Neural cell (in vitro differentiated cells): ENCODE data around the gene FMO2. TPM values are rescaled to one million over a fixed set of nuclear protein-coding genes. Genes with fewer than 3 reads are reported as not detected.

ENCODE experiments used
- H2AFZ ChIP-seq: fragments of 200-600, 300-800 bp; sonication (generic), shearing (Covaris generic); 2 replicates; pipeline ENCODE4 v1.6.0; 2014; ENCODE audit warnings: low read depth, mild to moderate bottlenecking, antibody characterized with exemption, low read length, moderate library complexity
- H3F3A ChIP-seq: fragments of 200-600 bp; shearing (Covaris generic); 2 replicates; pipeline ENCODE4 v1.6.1; 2016; ENCODE audit warnings: mild to moderate bottlenecking, moderate library complexity, mixed read lengths, antibody characterized with exemption, low read length; ENCODE audit not compliant: insufficient read depth, poor library complexity, severe bottlenecking
- H3K27ac ChIP-seq: fragments of 200-600, 300-800 bp; sonication (generic), shearing (Covaris generic); 2 replicates; pipeline ENCODE4 v1.5.1; 2014; ENCODE audit warnings: mild to moderate bottlenecking, low read length, moderate library complexity
- H3K27me3 ChIP-seq: fragments of 300-800, 200-600 bp; sonication (generic), shearing (Covaris generic); 2 replicates; pipeline ENCODE4 v1.6.0; 2014; ENCODE audit warnings: mild to moderate bottlenecking, low read depth, low read length, moderate library complexity; ENCODE audit not compliant: insufficient read depth
- H3K36me3 ChIP-seq: fragments of 300-800, 200-600 bp; sonication (generic), shearing (Covaris generic); 2 replicates; pipeline ENCODE4 v1.5.1; 2014; ENCODE audit warnings: mild to moderate bottlenecking, antibody characterized with exemption, low read length, moderate library complexity; ENCODE audit not compliant: insufficient read depth
- H3K4me2 ChIP-seq: fragments of 300-800, 200-600 bp; sonication (generic), shearing (Covaris generic); 2 replicates; pipeline ENCODE4 v1.6.0; 2014; ENCODE audit warnings: mild to moderate bottlenecking, low read length
- H3K4me3 ChIP-seq: fragments of 300-800, 200-600 bp; sonication (generic), shearing (Covaris generic); 2 replicates; pipeline ENCODE4 v1.5.1; 2014; ENCODE audit warnings: mild to moderate bottlenecking, low read length, moderate library complexity
- H3K79me2 ChIP-seq: fragments of 200-600 bp; shearing (Covaris generic); replicated peaks from 2 replicates; pipeline ENCODE4 v1.6.0; 2014; ENCODE audit warnings: mild to moderate bottlenecking, low read length, moderate library complexity; ENCODE audit not compliant: insufficient read depth
- H3K9ac ChIP-seq: fragments of 300-800, 200-600 bp; sonication (generic), shearing (Covaris generic); 2 replicates; pipeline ENCODE4 v1.6.1; 2016; ENCODE audit warnings: mild to moderate bottlenecking, low read length, mixed read lengths
- H3K9me2 ChIP-seq: fragments of 200-600 bp; shearing (Covaris generic); 2 replicates; pipeline ENCODE4 v1.6.1; 2016; ENCODE audit warnings: mild to moderate bottlenecking, low read length, mixed read lengths; ENCODE audit not compliant: insufficient read depth
- H3K9me3 ChIP-seq: fragments of 200-600, 300-800 bp; sonication (generic), shearing (Covaris generic); 2 replicates; pipeline ENCODE4 v1.6.1; 2016; ENCODE audit warnings: mild to moderate bottlenecking, mixed run types, low read length, moderate library complexity, mixed read lengths
- H4K20me1 ChIP-seq: fragments of 200-600 bp; shearing (Covaris generic); 2 replicates; pipeline ENCODE4 v1.6.1; 2016; ENCODE audit warnings: mild to moderate bottlenecking, mixed run types; ENCODE audit not compliant: insufficient read depth
- EP300 ChIP-seq: fragments of 450-650 bp; conservative IDR thresholded peaks from 2 replicates; pipeline ENCODE4 v1.6.1; 2014; ENCODE audit warnings: antibody characterized with exemption, mild to moderate bottlenecking, moderate library complexity; ENCODE audit not compliant: poor library complexity, severe bottlenecking
- EZH2 ChIP-seq: fragments of 200-600, 300-800 bp; shearing (Covaris generic), sonication (generic); IDR thresholded peaks from 2 replicates; pipeline ENCODE4 v1.6.1; 2014; ENCODE audit warnings: antibody characterized with exemption, low read length, borderline replicate concordance, mild to moderate bottlenecking; ENCODE audit not compliant: insufficient read depth, poor library complexity, severe bottlenecking
- MXI1 ChIP-seq: fragments of 450-650 bp; conservative IDR thresholded peaks from 2 replicates; pipeline ENCODE4 v1.6.1; 2014; ENCODE audit warnings: antibody characterized with exemption, mild to moderate bottlenecking; ENCODE audit not compliant: poor library complexity, severe bottlenecking
- POLR2AphosphoS5 ChIP-seq: IDR thresholded peaks from 2 replicates; pipeline ENCODE4 v1.6.1; 2012
- RAD21 ChIP-seq: fragments of 450-650 bp; conservative IDR thresholded peaks from 2 replicates; pipeline ENCODE4 v1.6.1; 2014; ENCODE audit warnings: antibody characterized with exemption, mild to moderate bottlenecking, moderate library complexity
- REST ChIP-seq: IDR thresholded peaks from 2 replicates; pipeline ENCODE4 v1.6.1; 2012; ENCODE audit warnings: borderline replicate concordance
- SMC3 ChIP-seq: fragments of 450-650 bp; conservative IDR thresholded peaks from 2 replicates; pipeline ENCODE4 v1.6.1; 2014; ENCODE audit warnings: antibody characterized with exemption, mild to moderate bottlenecking, moderate library complexity; ENCODE audit not compliant: poor library complexity
- TAF1 ChIP-seq: IDR thresholded peaks from 2 replicates; pipeline ENCODE4 v1.6.1; 2012; ENCODE audit warnings: low read depth
- polyA plus RNA-seq: library from polyadenylated mRNA; depleted of rRNA; stranded (reverse); fragments of >200 nt; gene quantifications from 2 replicates; pipeline ENCODE4 v1.2.3, GENCODE V29; 2014
- TF ChIP-seq, protein P1 (sequence below): fragments of 450-650 bp; IDR thresholded peaks from 2 replicates; pipeline ENCODE4 v1.5.1; 2014; ENCODE audit warnings: antibody characterized with exemption, mild to moderate bottlenecking, moderate library complexity; ENCODE audit not compliant: poor library complexity, severe bottlenecking

FMO2 gene
- polyA plus RNA-seq, 1 donor from 2014 or later, result not detected

DNA sequence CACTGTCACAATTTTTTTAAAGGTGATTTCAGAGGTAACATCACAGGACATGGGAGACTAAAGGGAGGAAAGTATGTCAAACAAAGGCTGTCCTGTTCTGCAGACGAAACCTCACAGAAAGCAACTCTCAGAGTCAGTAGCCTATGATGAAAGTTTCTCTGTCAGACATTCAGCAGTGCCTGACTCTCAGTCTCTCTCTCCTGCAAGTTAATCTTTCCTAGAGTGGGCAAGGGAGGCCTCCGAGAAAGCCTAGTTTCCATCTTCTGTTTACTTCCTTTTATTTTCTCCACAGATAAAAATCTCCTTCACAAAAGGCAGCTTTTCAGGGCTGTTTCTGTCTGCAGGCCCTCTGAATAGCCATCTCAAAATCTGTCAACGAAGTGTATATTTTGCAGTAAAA is 24.9 kb upstream of the FMO2 start:
- TF ChIP-seq, protein P1, sequence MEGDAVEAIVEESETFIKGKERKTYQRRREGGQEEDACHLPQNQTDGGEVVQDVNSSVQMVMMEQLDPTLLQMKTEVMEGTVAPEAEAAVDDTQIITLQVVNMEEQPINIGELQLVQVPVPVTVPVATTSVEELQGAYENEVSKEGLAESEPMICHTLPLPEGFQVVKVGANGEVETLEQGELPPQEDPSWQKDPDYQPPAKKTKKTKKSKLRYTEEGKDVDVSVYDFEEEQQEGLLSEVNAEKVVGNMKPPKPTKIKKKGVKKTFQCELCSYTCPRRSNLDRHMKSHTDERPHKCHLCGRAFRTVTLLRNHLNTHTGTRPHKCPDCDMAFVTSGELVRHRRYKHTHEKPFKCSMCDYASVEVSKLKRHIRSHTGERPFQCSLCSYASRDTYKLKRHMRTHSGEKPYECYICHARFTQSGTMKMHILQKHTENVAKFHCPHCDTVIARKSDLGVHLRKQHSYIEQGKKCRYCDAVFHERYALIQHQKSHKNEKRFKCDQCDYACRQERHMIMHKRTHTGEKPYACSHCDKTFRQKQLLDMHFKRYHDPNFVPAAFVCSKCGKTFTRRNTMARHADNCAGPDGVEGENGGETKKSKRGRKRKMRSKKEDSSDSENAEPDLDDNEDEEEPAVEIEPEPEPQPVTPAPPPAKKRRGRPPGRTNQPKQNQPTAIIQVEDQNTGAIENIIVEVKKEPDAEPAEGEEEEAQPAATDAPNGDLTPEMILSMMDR, result no peak
- TF ChIP-seq EZH2, result no peak
- no peak for TF ChIP-seq POLR2AphosphoS5
- TF ChIP-seq EP300, result no peak
- no peak for TF ChIP-seq RAD21
- TF ChIP-seq TAF1, result no peak
- no peak for TF ChIP-seq REST
- no peaks in the 10 kb centered on the region for H3K36me3 ChIP-seq
- no peaks in the 10 kb centered on the region for H3K9me3 ChIP-seq
- no peaks in the 10 kb centered on the region for H3K9me2 ChIP-seq
- no peak overlapping the region for H3K4me2 ChIP-seq
- H3K27ac ChIP-seq, result no peak overlapping the region
- no peaks in the 10 kb centered on the region for H3K79me2 ChIP-seq
- no peaks in the 10 kb centered on the region for H3K27me3 ChIP-seq
- H3K9ac ChIP-seq, result no peak overlapping the region
- H2AFZ ChIP-seq, result no peak overlapping the region
- H3F3A ChIP-seq, result no peaks in the 10 kb centered on the region
- H3K4me3 ChIP-seq, result no peak overlapping the region
- H4K20me1 ChIP-seq, result no peaks in the 10 kb centered on the region

- Histone ChIP-seq H3K27ac (no peak overlapping the region), H3K27me3 (no peaks in the 10 kb centered on the region), H4K20me1 (no peaks in the 10 kb centered on the region), H2AFZ (no peak overlapping the region), H3K4me2 (no peak overlapping the region), H3K36me3 (no peaks in the 10 kb centered on the region), H3K9me2 (no peaks in the 10 kb centered on the region), H3K79me2 (no peaks in the 10 kb centered on the region), H3K4me3 (no peak overlapping the region), H3K9ac (no peak overlapping the region), H3K9me3 (no peaks in the 10 kb centered on the region), H3F3A (no peaks in the 10 kb centered on the region)
- TF ChIP-seq RAD21 (no peak), SMC3 (no peak), POLR2AphosphoS5 (no peak), TAF1 (no peak), MXI1 (no peak), REST (no peak), EZH2 (no peak), EP300 (no peak)
- TF ChIP-seq, protein P1, result no peak
These were observed 24.3 kb upstream of the FMO2 start for GRCh38 chr1:171160639-171161354.
